ENCODE measurements around the gene RSPO1. TPM values are rescaled to one million over a fixed set of nuclear protein-coding genes. Genes with fewer than 3 reads are reported as not detected.

Gene RSPO1
- total and polyA plus RNA-seq, 2 of the 13 experiments (the other 11 are each of a cell fraction or from before 2014, with no cell fraction given), result not detected

- TF ChIP-seq ELK4 (CRISPR knock-in tag; IDR thresholded peaks at IDR 0.05; ENCODE audit: borderline replicate concordance) (no peak), ZNF777 (CRISPR knock-in tag; IDR thresholded peaks at IDR 0.05) (no peak), TAF1 (CRISPR knock-in tag; IDR thresholded peaks at IDR 0.05) (no peak), HOXA5 (CRISPR knock-in tag; IDR thresholded peaks at IDR 0.05) (no peak), YEATS4 (CRISPR knock-in tag; IDR thresholded peaks at IDR 0.05; ENCODE audit: borderline replicate concordance) (no peak), SSRP1 (CRISPR knock-in tag; IDR thresholded peaks at IDR 0.05) (no peak), EZH2 (conservative IDR thresholded peaks at IDR 0.05; ENCODE audit: low read depth, low read length) (no peak), HIVEP1 (CRISPR knock-in tag; IDR thresholded peaks at IDR 0.05) (no peak)
- TF ChIP-seq, protein P1, sequence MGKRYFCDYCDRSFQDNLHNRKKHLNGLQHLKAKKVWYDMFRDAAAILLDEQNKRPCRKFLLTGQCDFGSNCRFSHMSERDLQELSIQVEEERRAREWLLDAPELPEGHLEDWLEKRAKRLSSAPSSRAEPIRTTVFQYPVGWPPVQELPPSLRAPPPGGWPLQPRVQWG (CRISPR knock-in tag; IDR thresholded peaks at IDR 0.05; ENCODE audit: borderline replicate concordance, low read depth), result no peak
These were observed 59.7 kb downstream of the RSPO1 start (continued) for GRCh38 chr1:37574834-37575480.

GRCh38 chr1:37570528-37571334 is 64.0 kb downstream of the RSPO1 start:
- POLR2A ChIA-PET, result no interaction called here
- WGBS (ENCODE audit: low lambda C conversion rate), result 97% methylated on average over 3 of the region's 3 CpGs

More at GRCh38 chr1:37570528-37571334, 64.0 kb downstream of the RSPO1 start:
- no peaks in the 10 kb centered on the region for H3K9me3 ChIP-seq (ENCODE audit: low read length)
- H3K9ac ChIP-seq (ENCODE audit: insufficient read depth, low read depth, low read length), result no peak overlapping the region
- H3K4me3 ChIP-seq (replicated peaks in 1 of 3; ENCODE audit: insufficient read depth in 1 of 3, low read depth in 2 of 3, low read length in 3 of 3), result no peak overlapping the region
- BruUV-seq (replicated peaks), result no TSS peak
- intact Hi-C loops (cut with micrococcal nuclease; ENCODE audit: unreplicated experiment) (no loop called here), in situ Hi-C loops (cut with HindIII; ENCODE audit: extremely low pct_ligation_motif_present, low pct_unique_long_range_greater_than_20kb) (no loop called here)
- no peaks in the 10 kb centered on the region for H3K27me3 ChIP-seq (ENCODE audit: control insufficient read depth in 1 of 2, insufficient read depth in 2 of 2, low read length in 2 of 2)
- no peak overlapping the region for H2AFZ ChIP-seq (ENCODE audit: low read length)
- CTCF ChIA-PET (ENCODE audit: low intra/inter-chr PET ratio, low total read pairs), result no interaction called here
- DNase-seq (ENCODE audit: low spot score) (no peak), ATAC-seq (no peak), FAIRE-seq (no peak)
- no peak overlapping the region for H3K4me2 ChIP-seq (ENCODE audit: low read depth, low read length)
- H4K20me1 ChIP-seq (ENCODE audit: insufficient read depth, low read length), result no peaks in the 10 kb centered on the region
- H3K27ac ChIP-seq (ENCODE audit: extremely low read length, insufficient read depth, low read length), result no peak overlapping the region
- H3K79me2 ChIP-seq (ENCODE audit: insufficient read depth, low read length), result no peaks in the 10 kb centered on the region
- H3K4me1 ChIP-seq (ENCODE audit: insufficient read depth, low read length), result no peaks in the 10 kb centered on the region
- H3K36me3 ChIP-seq (replicated peaks in 1 of 2; ENCODE audit: control insufficient read depth in 1 of 2, insufficient read depth in 2 of 2, low read length in 2 of 2), result peaks cover 45 to 94% of the 10 kb centered on the region in 2 experiments
- no peak for TF ChIP-seq ZNF781 (CRISPR knock-in tag; IDR thresholded peaks at IDR 0.05; ENCODE audit: borderline replicate concordance, not compliant biosample characterization)
- peak; percentile 49; the same call in 1 of the 2 replicates for TF ChIP-seq CEBPB (IDR thresholded peaks at IDR 0.05; ENCODE audit: borderline replicate concordance, low read depth, low read length)
